ENCODE data around the gene SEPTIN10.
A peak's percentile ranks its signal among the peaks of the same experiment; 100 is the strongest.

SEPTIN10 gene

GRCh38 chr2:109521233-109522062, 92.3 kb downstream of the SEPTIN10 start:
- no peak for DNase-seq

DNA sequence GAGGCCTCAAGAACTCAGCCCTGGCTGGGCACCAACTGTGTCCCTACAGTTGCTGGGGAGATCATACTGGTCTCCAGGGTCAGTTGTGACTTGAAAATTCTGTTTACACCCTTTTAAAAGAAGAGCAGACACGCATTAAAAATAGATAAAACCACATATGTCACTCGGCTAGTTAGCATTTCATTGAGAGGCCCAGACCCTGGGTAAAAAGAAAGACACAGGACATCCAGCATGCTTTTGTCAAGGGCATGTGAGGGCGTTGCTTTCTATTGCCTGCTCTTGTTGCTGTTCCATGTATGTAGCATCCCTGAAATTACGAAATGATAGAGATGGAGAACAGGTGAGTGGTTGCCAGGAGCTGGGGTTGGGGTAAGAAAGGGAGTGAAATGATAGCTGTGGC, 94.3 kb downstream of the SEPTIN10 start:
- no peak for DNase-seq

- DNase-seq, result no peak
Observed at GRCh38 chr2:109517118-109517889, 96.5 kb downstream of the SEPTIN10 start.

- DNase-seq, result no peak
Observed at GRCh38 chr2:109516445-109517117, 97.2 kb downstream of the SEPTIN10 start.

DNA sequence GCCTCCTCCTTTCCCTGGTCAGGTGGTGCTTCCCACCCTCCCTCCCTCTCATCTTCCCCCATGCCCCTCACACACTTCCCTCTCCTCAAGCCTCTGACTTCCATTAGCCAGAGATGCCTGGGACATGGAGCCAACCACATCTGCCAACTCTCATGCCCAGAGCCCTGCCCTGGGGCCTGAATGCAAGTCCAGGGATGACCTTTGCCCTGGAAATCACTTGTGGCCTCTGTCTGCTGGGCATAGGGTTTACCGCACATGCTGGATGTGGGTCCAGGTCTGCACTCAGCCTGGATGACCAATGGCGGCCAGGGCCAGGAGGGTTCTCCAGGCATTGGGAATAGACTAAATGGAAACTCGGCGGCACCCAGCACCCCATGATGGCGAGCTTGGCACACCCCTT, 98.9 kb downstream of the SEPTIN10 start:
- no peak for DNase-seq

DNA sequence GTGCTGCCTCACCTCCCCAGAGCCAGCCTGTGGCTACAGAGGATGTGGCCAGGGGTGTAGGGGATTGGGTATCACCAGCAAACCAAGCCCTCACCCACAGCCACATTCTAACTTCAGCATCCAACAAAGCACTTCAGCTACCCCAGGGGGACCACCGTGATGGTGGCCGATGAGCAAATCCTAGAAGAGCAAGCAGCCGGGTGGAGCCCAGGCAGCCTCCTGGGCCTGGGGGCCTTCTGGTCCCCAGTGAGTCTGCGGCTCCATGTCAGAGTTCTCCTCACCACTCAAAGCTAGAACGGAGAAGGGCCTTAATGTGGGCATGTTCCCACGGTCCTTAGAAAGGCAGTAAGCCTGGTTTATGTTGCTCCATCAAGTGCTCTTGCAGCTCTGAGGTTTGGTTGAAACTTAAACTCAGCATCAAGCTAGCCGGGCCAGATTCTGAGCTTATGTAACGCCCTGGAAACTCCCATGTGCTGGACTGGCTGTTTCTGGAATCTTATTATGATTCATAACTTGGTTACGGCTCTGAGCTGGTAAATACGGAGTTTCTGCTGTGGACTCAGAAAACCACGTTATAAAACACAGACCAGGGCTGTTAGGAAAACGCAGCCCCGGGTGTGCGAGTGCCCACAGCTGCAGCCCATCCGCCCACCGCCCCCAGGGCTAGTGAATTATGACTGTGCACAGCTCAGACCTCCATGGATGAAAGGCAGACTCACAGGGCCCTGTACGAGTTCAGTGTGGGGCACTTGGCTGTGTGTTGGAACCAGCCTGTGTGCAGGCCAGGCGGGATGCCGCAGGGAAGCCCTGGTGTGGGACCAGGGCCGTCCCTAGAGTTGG, 99.8 kb downstream of the SEPTIN10 start:
- no peak for DNase-seq

DNA sequence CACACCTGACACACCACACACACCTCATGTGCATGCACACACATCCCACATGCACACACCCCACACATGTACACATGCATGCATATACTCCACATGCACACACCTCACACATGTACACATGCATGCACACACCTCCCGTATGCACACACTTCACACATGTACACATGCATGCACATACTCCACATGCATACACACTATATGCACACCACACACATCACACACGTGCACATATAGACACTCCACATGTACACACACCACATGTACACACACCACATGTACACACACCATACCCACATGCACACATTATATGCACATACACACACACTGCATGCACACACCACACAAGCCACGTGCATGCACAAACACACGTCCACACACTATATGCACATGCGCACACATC, 100.5 kb downstream of the SEPTIN10 start:
- DNase-seq, result no peak

- DNase-seq, result no peak
Observed at GRCh38 chr2:109512076-109512475, 101.7 kb downstream of the SEPTIN10 start.

GRCh38 chr2:109511168-109511567, 102.6 kb downstream of the SEPTIN10 start:
- DNase-seq, result no peak

DNA sequence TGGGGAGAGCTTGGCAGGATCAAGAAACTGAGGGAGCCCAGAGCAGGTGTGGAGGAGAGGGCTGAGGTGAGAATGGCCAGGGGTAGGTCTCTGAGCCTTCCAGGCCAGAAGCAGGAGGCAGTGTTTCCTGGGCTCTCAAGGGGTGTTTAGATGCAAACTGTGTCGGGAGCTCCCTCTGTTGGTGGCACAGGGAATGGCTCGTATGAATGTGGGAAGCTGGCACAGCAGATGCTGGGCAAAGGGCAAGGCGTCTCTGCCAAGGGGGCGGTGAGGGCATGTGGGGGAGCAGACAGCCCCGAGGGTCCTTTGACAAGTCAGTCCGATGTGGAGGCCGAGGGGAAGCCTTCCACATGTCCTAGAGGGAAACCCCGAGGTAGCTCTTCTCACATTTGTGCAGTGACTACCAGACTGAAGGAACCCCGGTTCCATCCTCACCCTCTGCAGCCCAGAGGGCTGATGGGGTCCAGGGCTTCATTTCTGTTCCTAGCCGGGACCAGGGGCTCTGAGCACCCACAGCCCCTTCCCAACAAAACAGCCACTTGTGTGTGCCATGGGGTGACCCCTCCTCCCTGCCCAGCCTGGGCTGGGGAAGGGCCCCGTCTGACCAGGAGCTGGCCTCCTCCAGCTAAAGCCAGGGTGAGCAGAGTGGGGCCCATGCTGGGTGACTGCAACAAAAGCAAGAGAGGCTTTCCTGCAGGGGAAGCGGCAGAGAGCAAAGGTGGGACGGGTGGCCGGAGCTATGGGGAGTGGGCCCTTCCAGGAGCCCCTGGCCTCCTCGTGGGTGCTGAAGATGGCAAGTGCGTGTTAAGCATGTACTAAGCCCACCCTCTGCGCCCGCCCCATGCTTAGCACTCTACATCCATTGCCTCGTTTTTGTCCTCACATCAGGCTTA, 103.4 kb downstream of the SEPTIN10 start:
- peak; percentile 70 for DNase-seq

- no peak for DNase-seq
Observed at GRCh38 chr2:109508556-109508955, 105.2 kb downstream of the SEPTIN10 start.

DNA sequence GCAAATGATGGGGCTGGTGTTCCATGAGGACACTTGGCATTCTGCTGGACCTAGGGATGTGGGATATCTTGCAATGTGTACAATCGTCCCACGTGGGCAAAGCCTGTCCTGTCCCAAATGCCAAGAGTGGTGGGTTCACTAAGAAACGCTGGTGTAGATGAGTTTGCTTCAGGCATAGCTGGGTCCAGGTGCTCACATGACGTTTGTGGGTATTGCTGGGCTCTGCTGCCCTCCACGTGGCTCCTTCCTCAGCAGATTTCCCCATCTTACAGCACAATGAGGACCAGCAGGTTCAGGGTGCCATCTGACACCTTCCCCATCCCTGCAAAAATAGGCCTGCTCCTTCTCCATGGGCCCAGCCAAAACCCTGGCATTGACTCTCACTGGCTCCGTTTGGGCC, 105.9 kb downstream of the SEPTIN10 start:
- no peak for DNase-seq

GRCh38 chr2:109507217-109507616, 106.5 kb downstream of the SEPTIN10 start:
- no peak for DNase-seq

- no peak for DNase-seq
Observed at GRCh38 chr2:109503191-109503590, 110.6 kb downstream of the SEPTIN10 start.

DNA sequence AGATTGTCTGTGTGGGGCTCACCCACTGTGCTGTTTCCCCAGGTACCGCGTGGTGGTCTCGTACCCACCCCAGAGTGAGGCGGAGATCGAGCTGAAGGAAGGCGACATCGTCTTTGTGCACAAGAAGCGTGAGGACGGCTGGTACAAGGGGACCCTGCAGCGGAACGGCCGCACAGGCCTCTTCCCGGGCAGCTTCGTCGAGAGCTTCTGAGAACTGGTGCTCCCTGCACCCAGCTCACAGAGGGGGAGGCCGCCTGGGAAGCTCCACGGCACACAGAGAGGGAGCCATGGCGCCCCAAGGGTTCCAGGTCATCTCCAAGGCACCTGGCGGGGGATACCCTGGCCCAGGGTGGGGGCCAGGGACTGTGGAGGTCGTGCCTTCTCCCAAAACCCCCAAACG, 112.3 kb downstream of the SEPTIN10 start:
- no peak for DNase-seq

- DNase-seq, result no peak
Observed at GRCh38 chr2:109500910-109501309, 112.9 kb downstream of the SEPTIN10 start.

- no peak for DNase-seq
Observed at GRCh38 chr2:109499566-109499965, 114.2 kb downstream of the SEPTIN10 start.

DNA sequence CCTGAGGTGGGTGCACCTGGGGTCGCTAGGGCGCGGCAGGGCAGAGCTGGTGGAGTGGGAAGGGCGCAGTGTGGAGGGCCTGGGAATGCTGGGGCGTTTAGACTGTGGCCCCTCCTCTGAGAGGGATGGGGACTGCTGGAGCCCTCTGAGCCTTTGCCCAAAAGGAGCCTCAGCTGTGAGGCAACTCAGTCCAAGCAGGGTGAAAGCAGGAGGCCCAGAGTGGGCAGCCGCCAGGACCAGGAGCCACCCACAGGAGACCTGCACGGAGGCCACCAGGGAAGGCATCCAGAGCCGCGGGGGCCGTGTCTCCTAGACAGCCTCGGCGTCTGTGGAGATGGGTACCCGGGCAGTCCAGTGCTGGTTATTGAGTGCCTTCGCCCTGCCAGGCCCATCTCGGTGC, 114.9 kb downstream of the SEPTIN10 start:
- DNase-seq, result no peak

DNA sequence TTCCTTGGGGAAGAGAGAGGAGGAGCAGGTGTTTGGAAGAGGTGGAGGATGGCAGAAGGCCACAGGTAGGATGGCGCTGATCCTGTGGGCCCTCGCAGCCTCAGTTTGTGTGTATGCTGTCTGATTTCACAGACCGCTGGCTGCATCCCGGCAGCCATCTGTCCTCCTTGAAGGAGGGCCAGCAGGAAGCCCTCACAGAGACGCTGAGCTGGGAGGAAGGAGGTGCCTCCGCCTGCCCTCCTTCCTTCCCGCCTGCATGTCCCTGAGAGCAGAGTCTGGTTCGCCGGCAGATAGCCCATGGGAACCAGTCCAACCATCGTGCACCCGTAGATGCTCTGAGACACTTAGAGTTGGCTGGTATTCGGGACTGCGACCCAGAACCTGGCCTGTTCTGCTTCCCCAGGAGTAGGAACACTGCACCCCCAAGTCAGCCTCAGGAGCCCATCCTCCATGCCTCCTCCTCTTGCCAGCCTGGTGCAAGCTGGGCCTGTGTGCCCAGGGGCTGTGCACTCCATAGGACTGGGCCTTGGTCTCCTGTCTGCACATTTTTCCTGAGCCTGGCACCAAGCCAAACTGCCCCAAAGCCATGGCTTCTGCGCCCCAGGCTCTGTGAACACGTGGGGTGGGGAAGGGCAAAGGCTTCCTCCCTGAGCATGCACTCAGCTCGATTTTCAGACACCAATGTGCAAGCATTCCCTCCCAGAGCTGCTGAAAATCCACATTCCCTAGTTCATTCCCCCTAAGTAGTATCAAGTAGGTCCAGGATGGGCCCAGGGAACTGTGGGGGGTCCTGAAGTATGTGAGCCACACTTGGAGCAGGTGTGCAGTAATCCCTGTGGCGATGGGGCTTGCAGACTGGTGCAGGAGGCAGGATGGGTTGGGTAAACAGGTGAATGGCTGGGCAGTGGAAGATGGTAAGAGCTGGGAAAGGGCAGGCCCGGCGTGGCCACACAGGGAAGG, 115.6 kb downstream of the SEPTIN10 start:
- DNase-seq, result no peak

DNA sequence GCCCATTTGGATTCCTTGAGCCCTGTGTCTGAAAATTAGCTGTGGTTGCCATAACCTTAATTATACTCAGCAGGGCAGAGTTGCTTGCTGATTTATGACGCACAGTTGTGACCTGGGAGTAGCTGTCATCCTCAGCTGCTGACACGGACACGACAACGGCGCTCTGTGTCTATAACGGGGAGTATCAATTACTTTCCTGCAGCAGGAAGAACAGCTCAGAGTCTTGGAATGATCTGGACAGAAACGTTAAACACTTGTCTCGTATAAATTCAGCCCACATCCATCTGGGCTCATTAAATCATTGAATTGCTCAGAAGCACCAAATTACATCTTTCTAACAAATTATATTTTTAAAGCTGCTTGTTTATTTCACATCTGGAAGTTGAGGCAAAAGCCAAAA, 116.3 kb downstream of the SEPTIN10 start:
- DNase-seq, result no peak
